IPS DF 6.9 (cell line): Measurements from ENCODE around the gene SSH2.

Source experiments
- DNase-seq: peaks from one replicate; pipeline ENCODE4 v3.0.0-alpha.2; 2013; ENCODE audit warnings: low read depth, low spot score
- H3K27ac ChIP-seq: one replicate; pipeline ENCODE4 v1.5.1; 2013; ENCODE audit warnings: low read length, control low read depth
- H3K27me3 ChIP-seq: 2 replicates; pipeline ENCODE4 v1.6.1; 2013; ENCODE audit warnings: mild to moderate bottlenecking, low read length; ENCODE audit not compliant: control insufficient read depth, insufficient read depth
- H3K36me3 ChIP-seq: 2 replicates; pipeline ENCODE4 v1.6.1; 2013; ENCODE audit warnings: low read length; ENCODE audit not compliant: control insufficient read depth, insufficient read depth
- H3K4me1 ChIP-seq: 2 replicates; pipeline ENCODE4 v1.6.1; 2013; ENCODE audit warnings: low read length; ENCODE audit not compliant: control insufficient read depth, insufficient read depth
- H3K4me3 ChIP-seq: 2 replicates; pipeline ENCODE4 v1.5.1; 2013; ENCODE audit warnings: mild to moderate bottlenecking, low read length
- H3K9me3 ChIP-seq: 2 replicates; pipeline ENCODE4 v1.6.1; 2013; ENCODE audit warnings: low read length, inconsistent platforms; ENCODE audit not compliant: control insufficient read depth, insufficient read depth
- WGBS: extraction: QIAGEN DNeasy Blood & Tissue Kit; methylation state at CpG from one replicate; pipeline ENCODE4 v1.1.7; 2013; ENCODE audit warnings: mixed read lengths, missing lambda C conversion rate; ENCODE audit not compliant: insufficient read length, insufficient coverage; 5-methylcytosine and 5-hydroxymethylcytosine counted together

The SSH2 gene

DNA sequence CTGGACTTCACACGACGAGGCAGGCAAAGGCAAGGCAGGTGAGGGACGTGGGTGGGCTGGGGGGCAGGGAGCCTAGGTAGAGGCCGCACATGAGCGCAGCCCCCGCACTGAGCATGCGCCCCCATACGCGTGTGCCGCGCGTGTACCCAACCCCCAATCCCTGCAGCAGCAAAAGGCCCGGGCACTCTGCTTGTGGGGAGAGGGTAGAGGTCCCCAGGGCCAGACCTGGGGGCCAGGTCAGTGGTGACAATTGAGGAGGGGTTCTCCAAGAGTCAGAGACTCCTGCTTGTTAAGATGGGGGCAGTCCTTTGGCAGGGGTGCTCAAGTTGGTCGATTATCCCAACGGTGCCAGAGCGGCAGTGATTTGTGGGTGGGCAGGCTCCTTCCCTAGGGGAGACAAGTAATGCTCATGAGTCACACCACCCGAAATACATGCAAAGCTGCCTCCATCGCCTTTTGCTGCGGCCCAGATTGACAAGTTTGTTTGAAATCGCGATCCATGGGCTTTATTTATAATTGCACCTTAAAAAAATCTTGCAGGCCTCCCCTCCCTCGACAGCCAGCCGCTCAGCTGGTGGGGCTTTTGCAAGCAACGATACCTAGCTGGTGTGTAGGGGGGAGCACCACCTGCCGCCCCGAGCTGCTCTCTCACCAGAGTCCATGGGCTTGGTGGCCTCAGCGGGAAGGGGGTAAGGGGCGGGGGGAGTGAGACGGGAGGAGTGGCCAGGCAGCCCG, 339.4 kb downstream of the SSH2 start:
- peaks cover 18% of the 10 kb centered on the region for H3K4me1 ChIP-seq
- peak overlapping the region; percentile 74; the same call in 1 of the 2 replicates for H3K4me3 ChIP-seq
- H3K27ac ChIP-seq, result no peak overlapping the region
- H3K27me3 ChIP-seq, result no peaks in the 10 kb centered on the region
- no CpG with 5 or more reads among the region's 30 CpGs for WGBS
- H3K36me3 ChIP-seq, result no peaks in the 10 kb centered on the region
- no peaks in the 10 kb centered on the region for H3K9me3 ChIP-seq
- no peak for DNase-seq

DNA sequence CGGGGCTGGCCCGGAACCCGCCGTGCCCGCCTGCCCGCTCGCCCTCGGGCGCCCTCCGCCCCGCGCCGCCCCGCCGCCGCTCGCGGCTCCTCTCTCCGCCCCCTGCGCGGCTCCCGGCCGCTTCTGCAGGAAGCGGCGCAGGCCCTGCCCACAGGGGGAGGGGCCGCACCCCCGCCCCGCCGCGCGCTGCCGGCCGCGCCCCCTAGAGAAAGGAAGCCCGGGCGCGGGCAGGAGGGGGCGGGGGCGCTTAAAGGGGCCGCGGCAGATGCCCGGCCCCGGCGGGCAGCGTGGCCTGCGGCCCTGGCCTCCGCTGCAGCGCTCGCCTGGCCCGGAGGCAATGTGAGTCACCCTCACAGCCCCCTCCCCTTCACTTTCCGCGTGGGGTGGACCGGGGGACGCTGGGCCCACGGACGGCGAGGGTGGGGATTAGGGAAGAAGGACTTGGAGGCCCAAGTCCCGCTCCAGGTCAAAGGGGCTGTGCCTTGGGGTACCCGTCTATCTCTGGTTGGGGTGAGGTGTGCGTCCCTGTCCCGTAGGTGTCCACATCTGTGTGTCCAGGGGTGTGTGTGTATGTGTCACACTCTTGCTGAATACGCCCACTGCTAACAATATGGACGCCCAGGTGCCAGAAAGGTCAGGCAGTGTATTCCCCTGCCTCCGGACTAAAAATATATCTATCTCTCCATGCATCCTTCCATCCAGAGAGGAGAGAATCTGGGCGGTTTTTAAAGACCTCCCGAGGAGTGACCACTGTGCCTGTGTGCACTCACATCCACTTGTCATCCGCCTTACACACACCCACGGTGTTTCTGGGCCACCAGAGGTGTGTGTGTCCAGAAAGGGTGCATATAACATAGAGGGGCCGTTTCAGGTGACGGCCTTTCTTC, 340.3 kb downstream of the SSH2 start, which contains the start of gene GIT1:
GIT1 (minus strand) TSS at position 125 of the 887 bp plus-strand sequence. CDS start 270 bp downstream, outside the sequence.
- Histone ChIP-seq H3K36me3 (no peaks in the 10 kb centered on the region), H3K27me3 (no peaks in the 10 kb centered on the region), H3K9me3 (no peaks in the 10 kb centered on the region), H3K4me3 (peak within 1 kb of the TSS; percentile 71), H3K4me1 (peaks cover 23% of the 10 kb centered on the region), H3K27ac (no peak within 1 kb of the TSS)
- no CpG with 5 or more reads among the region's 70 CpGs for WGBS
- no peak for DNase-seq

DNA sequence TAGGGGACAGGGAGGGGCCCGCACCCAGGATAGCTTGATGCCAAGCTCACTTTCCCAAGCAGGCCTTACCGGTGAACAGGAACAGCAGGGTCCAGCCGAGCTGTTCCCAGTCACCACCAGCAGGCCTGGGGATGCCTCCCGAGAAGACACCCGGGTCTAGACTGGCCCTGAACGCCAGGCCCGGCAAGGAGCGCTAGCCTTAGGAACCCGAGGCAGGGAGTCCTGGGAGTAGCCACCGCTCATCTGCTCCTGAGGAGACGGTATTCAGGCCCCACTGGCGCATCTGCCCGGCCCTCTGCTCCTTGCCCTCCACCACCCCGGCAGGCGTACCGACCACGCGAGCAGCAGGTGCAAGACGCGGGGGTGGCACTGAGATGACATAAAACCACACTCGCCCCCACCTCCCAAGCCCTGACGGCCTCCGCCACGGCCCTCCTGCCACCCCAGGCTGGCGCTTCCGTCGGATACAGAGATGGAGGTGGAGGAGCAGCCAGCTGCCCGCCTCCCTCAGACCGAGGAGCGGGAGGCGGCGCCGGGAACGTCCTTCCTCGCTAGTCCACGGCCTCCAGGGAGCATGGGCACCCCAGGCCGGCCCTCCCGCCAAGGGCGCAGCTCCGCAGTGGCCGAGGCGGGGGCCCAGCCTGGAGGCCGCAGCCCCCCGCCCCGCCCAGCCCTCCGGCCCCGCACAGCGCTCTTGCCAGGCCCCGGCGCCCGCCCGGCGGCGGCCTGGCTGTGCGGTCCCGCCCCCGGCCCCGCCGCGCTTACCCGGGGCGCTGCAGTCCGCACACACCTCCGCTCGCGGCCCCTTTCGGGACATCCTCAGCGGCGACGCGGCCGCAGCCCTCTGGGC, 341.2 kb downstream of the SSH2 start:
- H3K27ac ChIP-seq, result no peak overlapping the region
- WGBS, result no CpG with 5 or more reads among the region's 72 CpGs
- peaks cover 23% of the 10 kb centered on the region for H3K4me1 ChIP-seq

DNA sequence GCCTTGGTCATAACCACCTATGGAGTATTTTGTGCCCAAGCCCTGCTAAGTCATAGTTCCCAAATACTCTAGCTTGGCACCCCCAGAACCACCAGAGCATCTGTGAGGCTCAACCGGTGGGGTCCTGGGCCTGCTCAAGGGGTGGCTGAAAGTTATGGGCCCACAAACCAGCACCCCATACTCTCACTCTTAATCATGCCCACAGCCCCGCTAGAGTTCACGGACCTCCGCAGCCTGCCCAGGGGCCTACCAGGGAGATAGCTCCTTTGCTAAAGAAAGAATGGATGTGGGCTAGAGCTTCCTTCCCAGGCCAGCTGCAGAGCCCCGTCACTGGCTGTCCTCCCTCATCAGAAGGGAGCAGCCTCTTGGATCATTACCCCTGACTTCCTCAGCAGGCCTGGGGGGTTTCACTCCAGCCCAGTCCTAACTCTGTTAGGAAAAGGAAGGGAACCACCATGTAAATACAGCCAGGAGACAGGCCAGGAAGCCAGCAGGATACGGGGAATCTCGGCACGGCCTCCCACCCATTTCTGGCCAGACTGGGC, 341.9 kb downstream of the SSH2 start:
- Histone ChIP-seq H3K27ac (no peak overlapping the region), H3K9me3 (no peaks in the 10 kb centered on the region), H3K36me3 (peaks cover 5% of the 10 kb centered on the region; the same call in 1 of the 2 replicates), H3K4me3 (peak overlapping the region; percentile 71; the same call in 1 of the 2 replicates), H3K27me3 (no peaks in the 10 kb centered on the region), H3K4me1 (peaks cover 23% of the 10 kb centered on the region)
- WGBS, result no CpG with 5 or more reads among the region's 8 CpGs
- no peak for DNase-seq

More for the DNA sequence above, 341.2 kb downstream of the SSH2 start:
- no peaks in the 10 kb centered on the region for H3K9me3 ChIP-seq
- no peaks in the 10 kb centered on the region for H3K27me3 ChIP-seq
- DNase-seq, result no peak
- peak overlapping the region; percentile 71 for H3K4me3 ChIP-seq
- no peaks in the 10 kb centered on the region for H3K36me3 ChIP-seq

DNA sequence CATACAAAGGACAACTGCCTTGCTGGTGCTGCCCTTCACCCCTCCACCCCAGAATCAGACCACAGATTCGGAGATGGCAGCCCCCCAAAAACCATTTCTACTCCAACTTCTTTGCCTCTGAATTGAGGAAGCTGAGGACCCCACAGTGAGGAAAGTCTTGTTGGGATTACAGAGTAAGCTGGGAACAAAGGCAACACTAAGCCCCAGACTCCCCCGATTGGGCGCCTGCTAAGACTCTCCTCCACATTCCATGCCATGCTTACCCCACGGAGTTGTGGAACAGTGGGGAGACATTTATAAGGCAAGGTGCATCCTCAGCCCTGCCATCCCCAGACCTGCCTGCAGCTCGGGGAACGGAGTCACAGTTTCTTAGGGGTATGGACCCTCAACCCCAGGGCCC, 342.4 kb downstream of the SSH2 start:
- WGBS, result no CpG with 5 or more reads among the region's 6 CpGs
- no peak overlapping the region for H3K27ac ChIP-seq
- H3K4me3 ChIP-seq, result no peak overlapping the region

DNA sequence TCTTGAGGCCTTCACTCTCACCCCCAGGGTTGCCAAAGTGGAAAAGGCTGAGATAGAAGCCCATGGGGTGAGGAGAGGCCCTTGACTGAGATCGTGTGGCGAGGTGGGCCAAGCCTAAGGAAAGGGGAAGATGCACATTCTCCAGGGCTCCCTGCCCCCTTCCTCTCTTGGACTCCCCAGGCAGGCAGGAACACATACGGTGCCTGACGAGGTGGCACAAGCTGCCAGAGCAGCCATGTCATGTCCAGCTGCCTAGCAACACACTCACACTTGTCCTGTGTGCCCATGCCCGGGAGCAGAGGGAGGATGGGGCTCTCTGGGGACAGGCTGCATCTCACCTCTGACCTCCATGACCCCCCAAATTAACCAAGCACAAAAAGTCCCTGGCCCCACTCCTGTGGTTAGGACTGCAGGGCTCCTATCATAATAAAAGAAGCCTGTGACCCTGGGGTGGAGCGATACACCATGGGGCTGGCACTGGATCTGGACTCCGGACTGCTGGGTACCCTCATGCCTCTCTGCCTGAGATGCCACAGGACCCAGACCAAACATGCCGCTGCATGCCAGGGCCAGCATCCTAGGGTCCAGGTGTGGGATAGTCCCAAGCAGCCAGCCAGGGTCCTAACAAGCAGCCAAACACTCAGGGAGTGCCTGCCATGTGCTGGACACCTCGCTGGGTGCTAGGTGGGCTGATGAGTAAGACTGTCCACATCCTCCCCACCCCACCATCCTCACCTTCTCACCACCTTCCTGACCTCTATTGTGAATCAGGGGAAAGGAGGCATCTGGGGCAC, 343.2 kb downstream of the SSH2 start:
- Histone ChIP-seq H3K27me3 (no peaks in the 10 kb centered on the region), H3K27ac (no peak overlapping the region), H3K4me3 (no peak overlapping the region), H3K4me1 (peaks cover 19% of the 10 kb centered on the region), H3K9me3 (no peaks in the 10 kb centered on the region), H3K36me3 (peaks cover 9% of the 10 kb centered on the region; the same call in 1 of the 2 replicates)
- DNase-seq, result no peak
- no CpG with 5 or more reads among the region's 9 CpGs for WGBS

More for the DNA sequence above, 342.4 kb downstream of the SSH2 start:
- Histone ChIP-seq H3K27me3 (no peaks in the 10 kb centered on the region), H3K4me1 (peaks cover 23% of the 10 kb centered on the region), H3K9me3 (no peaks in the 10 kb centered on the region), H3K36me3 (peaks cover 9% of the 10 kb centered on the region; the same call in 1 of the 2 replicates)
- DNase-seq, result no peak

DNA sequence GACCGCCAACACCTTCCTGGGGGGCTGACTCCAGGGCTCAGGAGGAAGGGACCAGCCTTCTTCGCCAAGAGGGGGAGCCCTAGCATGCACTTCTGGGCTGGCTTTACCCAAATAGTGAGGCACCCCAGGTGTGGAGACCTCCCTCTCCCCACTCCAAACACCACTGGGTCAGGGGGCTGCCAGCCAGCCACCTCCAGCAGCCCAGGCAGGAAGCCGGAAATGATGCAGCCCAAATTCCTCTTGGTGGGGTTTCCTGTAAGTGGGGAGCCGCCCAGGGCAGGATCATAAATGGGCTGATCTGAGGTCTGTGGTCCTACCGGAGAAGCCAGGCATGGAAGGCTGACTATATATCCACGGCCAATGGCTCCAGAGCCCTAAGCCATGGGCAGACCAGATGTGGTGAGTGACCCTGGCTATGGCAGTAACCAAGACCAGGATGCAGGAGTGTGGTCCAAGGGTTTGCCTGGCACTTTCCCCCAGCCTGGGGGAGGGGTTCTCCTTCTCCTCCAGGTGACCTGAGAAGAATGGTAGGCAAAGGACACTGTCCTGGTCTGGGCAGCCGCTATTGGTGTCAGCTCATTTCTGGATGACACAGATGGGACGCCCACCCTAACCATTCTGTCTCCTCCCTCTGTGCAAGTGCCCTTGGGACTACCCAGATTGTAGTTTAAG, 344.8 kb downstream of the SSH2 start:
- no peaks in the 10 kb centered on the region for H3K9me3 ChIP-seq
- H3K27me3 ChIP-seq, result no peaks in the 10 kb centered on the region
- no CpG with 5 or more reads among the region's 8 CpGs for WGBS
- H3K27ac ChIP-seq, result no peak overlapping the region
- no peak for DNase-seq
- H3K4me1 ChIP-seq, result peaks cover 17% of the 10 kb centered on the region
- peaks cover 9% of the 10 kb centered on the region; the same call in 1 of the 2 replicates for H3K36me3 ChIP-seq
- no peak overlapping the region for H3K4me3 ChIP-seq

DNA sequence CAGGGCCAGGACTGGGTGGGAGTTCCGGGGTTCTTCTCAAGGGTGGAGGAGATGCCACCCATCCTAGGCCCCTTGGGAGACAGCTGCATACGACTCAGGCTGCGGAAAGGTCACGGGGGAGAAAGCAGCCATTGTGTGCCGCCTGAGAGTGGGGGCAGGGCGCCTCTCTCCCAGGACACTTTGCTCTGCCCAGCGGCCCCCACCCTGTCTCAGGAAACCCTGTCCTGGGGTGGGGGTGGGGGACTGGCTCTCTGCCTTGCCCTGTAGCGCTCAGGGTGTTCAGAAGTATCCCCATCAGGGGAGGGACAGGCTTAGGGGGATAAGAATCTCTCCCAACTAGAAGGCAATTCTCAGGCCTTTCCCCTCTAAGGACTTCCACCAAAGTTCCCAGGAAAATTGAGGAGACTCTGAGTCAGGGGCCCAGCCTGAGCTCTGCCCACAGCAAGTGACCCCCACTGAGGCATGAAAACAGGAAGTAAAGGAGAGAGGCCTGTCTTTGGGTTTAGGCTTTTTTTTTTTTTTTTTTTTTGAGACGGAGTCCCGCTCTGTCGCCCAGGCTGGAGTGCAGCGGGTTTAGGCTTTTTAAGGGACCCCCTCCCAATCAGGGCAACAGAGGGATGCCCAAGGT, 345.5 kb downstream of the SSH2 start:
- Histone ChIP-seq H3K27me3 (no peaks in the 10 kb centered on the region), H3K27ac (no peak overlapping the region), H3K4me1 (peaks cover 13% of the 10 kb centered on the region), H3K4me3 (no peak overlapping the region), H3K9me3 (no peaks in the 10 kb centered on the region), H3K36me3 (peaks cover 9% of the 10 kb centered on the region; the same call in 1 of the 2 replicates)
- WGBS, result no CpG with 5 or more reads among the region's 12 CpGs
- no peak for DNase-seq
